ENCODE measurements around the gene SHPK.

SHPK gene

GRCh38 chr17:3636154-3636907, at the start of gene SHPK, which contains the start of gene CTNS:
SHPK (minus strand) TSS chr17:3636250; CDS start chr17:3636219, 31 bp downstream.
CTNS (plus strand) TSS chr17:3636760; CDS start chr17:3640207, 3,447 bp downstream.
- peak; percentile 96 for DNase-seq

- DNase-seq = no peak
Observed at GRCh38 chr17:3685174-3685573, 49.1 kb upstream of the SHPK start.

GRCh38 chr17:3683054-3683511, 47.0 kb upstream of the SHPK start:
- peak; percentile 81 for DNase-seq

GRCh38 chr17:3682033-3682432, 46.0 kb upstream of the SHPK start:
- no peak for DNase-seq

- DNase-seq = no peak
Observed at GRCh38 chr17:3681565-3681964, 45.5 kb upstream of the SHPK start.

GRCh38 chr17:3681057-3681456, 45.0 kb upstream of the SHPK start:
- no peak for DNase-seq

GRCh38 chr17:3679531-3680126, 43.6 kb upstream of the SHPK start:
- no peak for DNase-seq

- no peak for DNase-seq
Observed at GRCh38 chr17:3678821-3679530, 42.9 kb upstream of the SHPK start.

GRCh38 chr17:3678095-3678820, 42.2 kb upstream of the SHPK start:
- DNase-seq = no peak

- DNase-seq = no peak
Observed at GRCh38 chr17:3675886-3676285, 39.8 kb upstream of the SHPK start.

GRCh38 chr17:3672571-3672970, 36.5 kb upstream of the SHPK start:
- DNase-seq = no peak

- DNase-seq = no peak
Observed at GRCh38 chr17:3669548-3669947, 33.5 kb upstream of the SHPK start.

GRCh38 chr17:3669085-3669347, 33.0 kb upstream of the SHPK start:
- DNase-seq = no peak

GRCh38 chr17:3668279-3669084, 32.4 kb upstream of the SHPK start, which contains the start of the genes EMC6 and TAX1BP3:
EMC6 (plus strand) TSS chr17:3668812; CDS start chr17:3669147, 335 bp downstream.
TAX1BP3 (minus strand) TSS chr17:3668578; CDS start chr17:3668526, 52 bp downstream.
- DNase-seq = peak; percentile 100

- DNase-seq = peak; percentile 66
Observed at GRCh38 chr17:3667366-3668278, 31.6 kb upstream of the SHPK start.

GRCh38 chr17:3666516-3666915, 30.5 kb upstream of the SHPK start:
- no peak for DNase-seq

GRCh38 chr17:3665834-3666233, 29.8 kb upstream of the SHPK start:
- no peak for DNase-seq

- no peak for DNase-seq
Observed at GRCh38 chr17:3663102-3664011, 27.3 kb upstream of the SHPK start.

- DNase-seq = no peak
Observed at GRCh38 chr17:3660311-3660891, 24.4 kb upstream of the SHPK start.

Data from activated CD8-positive, alpha-beta memory T cell treated with anti-CD3 and anti-CD28 coated beads, Interleukin-2, amount 50 U/mL, for 48 hours (primary cell).